H1 (cell line): Measurements from ENCODE around the gene ASF1B.

Source experiments
- EP300 ChIP-seq, 2 experiments: IDR thresholded peaks; 1 replicate in 1 of 2; 2 replicates in 1 of 2; pipeline ENCODE4 v1.6.1; 2011 to 2012; ENCODE audit warnings: low read depth in 2 of 2, low read length in 2 of 2, mild to moderate bottlenecking in 2 of 2, borderline replicate concordance in 1 of 2, inconsistent platforms in 1 of 2, moderate library complexity in 1 of 2
- EZH2 ChIP-seq: fragments of 200-600 bp; sonication (generic); IDR thresholded peaks from 2 replicates; pipeline ENCODE4 v1.7.1; 2012; ENCODE audit warnings: low read depth, mild to moderate bottlenecking, moderate library complexity, low read length, inconsistent platforms; ENCODE audit not compliant: severe bottlenecking
- GABPA ChIP-seq: IDR thresholded peaks from 2 replicates; pipeline ENCODE4 v1.6.1; 2011; ENCODE audit warnings: mild to moderate bottlenecking, low read length, moderate library complexity, borderline replicate concordance; ENCODE audit not compliant: insufficient read depth
- HDAC2 ChIP-seq, 2 experiments: fragments of 300-600 bp in 1 of 2; sonication (generic) in 1 of 2; IDR thresholded peaks; 2 replicates each; pipeline ENCODE4 v1.6.1; 2011 to 2012; ENCODE audit warnings: low read depth in 2 of 2, low read length in 2 of 2, mild to moderate bottlenecking in 2 of 2, moderate library complexity in 2 of 2, borderline replicate concordance in 1 of 2, inconsistent platforms in 1 of 2
- JUN ChIP-seq: IDR thresholded peaks from 2 replicates; pipeline ENCODE4 v1.6.1; 2011; ENCODE audit warnings: low read depth, mild to moderate bottlenecking, improper control_type of control experiment, low read length
- JUND ChIP-seq: IDR thresholded peaks from 2 replicates; pipeline ENCODE4 v1.6.1; 2011; ENCODE audit warnings: mild to moderate bottlenecking, improper control_type of control experiment, low read length
- MAFK ChIP-seq: IDR thresholded peaks from 2 replicates; pipeline ENCODE4 v1.6.1; 2012; ENCODE audit warnings: low read depth, mild to moderate bottlenecking, improper control_type of control experiment, low read length
- NANOG ChIP-seq: IDR thresholded peaks from 2 replicates; pipeline ENCODE4 v1.6.1; 2011; ENCODE audit warnings: low read length, low read depth, mild to moderate bottlenecking, inconsistent platforms; ENCODE audit not compliant: insufficient read depth, poor library complexity, severe bottlenecking
- POLR2A ChIP-seq, 2 experiments: IDR thresholded peaks; 1 replicate in 1 of 2; 2 replicates in 1 of 2; pipeline ENCODE4 v1.6.1; 2011; ENCODE audit warnings: low read depth in 2 of 2, low read length in 2 of 2, mild to moderate bottlenecking in 2 of 2; ENCODE audit errors: control extremely low read depth in 1 of 2
- RNF2 ChIP-seq: fragments of 200-900, 300-1000 bp; sonication (generic); IDR thresholded peaks from 2 replicates; pipeline ENCODE4 v1.7.1; 2016; ENCODE audit warnings: borderline replicate concordance, low read depth, mild to moderate bottlenecking, antibody characterized with exemption, low read length; ENCODE audit not compliant: poor library complexity, severe bottlenecking; ENCODE audit errors: missing control alignments
- TAF1 ChIP-seq: IDR thresholded peaks from 2 replicates; pipeline ENCODE4 v1.6.1; 2011; ENCODE audit warnings: mild to moderate bottlenecking, low read depth, low read length
- YY1 ChIP-seq: IDR thresholded peaks from 2 replicates; pipeline ENCODE4 v1.6.1; 2011; ENCODE audit warnings: low read depth, mild to moderate bottlenecking, low read length
- TF ChIP-seq, protein P1 (sequence below), 3 experiments: IDR thresholded peaks; 1 replicate in 2 of 3; 2 replicates in 1 of 3; pipeline versions ENCODE4 v1.5.1 to v1.6.1; 2011; ENCODE audit warnings: low read length in 3 of 3, mild to moderate bottlenecking in 3 of 3, inconsistent platforms in 2 of 3, low read depth in 1 of 3, moderate library complexity in 1 of 3; ENCODE audit not compliant: insufficient read depth in 1 of 3; ENCODE audit errors: control extremely low read depth in 1 of 3

DNA sequence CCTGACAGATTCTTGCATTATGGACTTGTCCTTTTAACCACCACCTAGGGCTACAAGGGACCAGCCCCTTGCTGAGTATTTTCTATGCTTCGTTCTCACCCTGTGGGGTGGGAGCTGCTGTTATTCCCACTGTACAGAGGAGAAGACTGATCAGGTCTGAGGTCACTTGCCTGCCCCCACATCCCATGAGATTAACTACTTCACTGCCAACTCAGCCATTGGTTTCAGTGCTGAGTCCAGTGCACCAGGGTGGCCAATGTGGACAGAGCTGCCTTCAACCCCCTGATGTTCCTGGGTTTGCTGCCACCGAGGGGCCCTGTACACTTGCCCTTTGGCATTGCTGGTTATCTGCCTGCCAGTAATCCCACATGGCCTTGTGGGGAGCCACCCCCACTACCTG lies 25.7 kb downstream of the ASF1B start:
- TF ChIP-seq, protein P1, sequence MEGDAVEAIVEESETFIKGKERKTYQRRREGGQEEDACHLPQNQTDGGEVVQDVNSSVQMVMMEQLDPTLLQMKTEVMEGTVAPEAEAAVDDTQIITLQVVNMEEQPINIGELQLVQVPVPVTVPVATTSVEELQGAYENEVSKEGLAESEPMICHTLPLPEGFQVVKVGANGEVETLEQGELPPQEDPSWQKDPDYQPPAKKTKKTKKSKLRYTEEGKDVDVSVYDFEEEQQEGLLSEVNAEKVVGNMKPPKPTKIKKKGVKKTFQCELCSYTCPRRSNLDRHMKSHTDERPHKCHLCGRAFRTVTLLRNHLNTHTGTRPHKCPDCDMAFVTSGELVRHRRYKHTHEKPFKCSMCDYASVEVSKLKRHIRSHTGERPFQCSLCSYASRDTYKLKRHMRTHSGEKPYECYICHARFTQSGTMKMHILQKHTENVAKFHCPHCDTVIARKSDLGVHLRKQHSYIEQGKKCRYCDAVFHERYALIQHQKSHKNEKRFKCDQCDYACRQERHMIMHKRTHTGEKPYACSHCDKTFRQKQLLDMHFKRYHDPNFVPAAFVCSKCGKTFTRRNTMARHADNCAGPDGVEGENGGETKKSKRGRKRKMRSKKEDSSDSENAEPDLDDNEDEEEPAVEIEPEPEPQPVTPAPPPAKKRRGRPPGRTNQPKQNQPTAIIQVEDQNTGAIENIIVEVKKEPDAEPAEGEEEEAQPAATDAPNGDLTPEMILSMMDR (IDR thresholded peaks at IDR 0.05; ENCODE audit: control extremely low read depth in 1 of 3, insufficient read depth in 1 of 3, low read depth in 1 of 3, low read length in 3 of 3): no peak
- TF ChIP-seq GABPA (no peak), RNF2 (no peak), NANOG (no peak), EP300 (IDR thresholded peaks at IDR 0.05; ENCODE audit: borderline replicate concordance in 1 of 2, low read depth in 2 of 2, low read length in 2 of 2) (no peak), YY1 (no peak), TAF1 (no peak), POLR2A (IDR thresholded peaks at IDR 0.05; ENCODE audit: control extremely low read depth in 1 of 2, low read depth in 2 of 2, low read length in 2 of 2) (no peak), EZH2 (no peak), JUN (no peak), HDAC2 (IDR thresholded peaks at IDR 0.05; ENCODE audit: borderline replicate concordance in 1 of 2, low read depth in 2 of 2, low read length in 2 of 2) (no peak), JUND (no peak), MAFK (no peak)
